ENCODE measurements around the gene SPAG4. TPM values are rescaled to one million over a fixed set of nuclear protein-coding genes. Genes with fewer than 3 reads are reported as not detected.

The SPAG4 gene
- total and polyA plus RNA-seq, 10 of the 15 experiments (the other 5 are each of a cell fraction or from before 2014, with no cell fraction given) = 0.90 to 12.5 (median 2.4) TPM

GRCh38 chr20:35611482-35611881 is 4.1 kb upstream of the SPAG4 start (continued):
- TF ChIP-seq TCF7 (IDR thresholded peaks at IDR 0.05; ENCODE audit: borderline replicate concordance) (peak; percentile 97), SKIL (IDR thresholded peaks at IDR 0.05; ENCODE audit: low read depth, poor library complexity, severe bottlenecking) (peak; percentile 32), NBN (IDR thresholded peaks at IDR 0.05) (peak; percentile 59; the same call in 1 of the 2 replicates), ZNF217 (IDR thresholded peaks at IDR 0.05) (peak; percentile 83), IRF4 (IDR thresholded peaks at IDR 0.05; ENCODE audit: low read depth, low read length) (no peak), CHD4 (IDR thresholded peaks at IDR 0.05) (peak; percentile 88; the same call in 1 of the 2 replicates), BCL3 (IDR thresholded peaks at IDR 0.05; ENCODE audit: borderline replicate concordance, insufficient read depth, low read depth, low read length, poor library complexity, severe bottlenecking) (no peak), KAT2A (conservative IDR thresholded peaks at IDR 0.05; ENCODE audit: control insufficient read depth, low read depth, low read length) (no peak), ZNF207 (IDR thresholded peaks at IDR 0.05; ENCODE audit: borderline replicate concordance) (no peak), TCF12 (IDR thresholded peaks at IDR 0.05; ENCODE audit: low read depth, low read length) (peak; percentile 89), FOXM1 (IDR thresholded peaks at IDR 0.05; ENCODE audit: low read depth, low read length) (no peak), PBX3 (IDR thresholded peaks at IDR 0.05; ENCODE audit: insufficient replicate concordance, low read depth, low read length) (no peak), POLR2AphosphoS5 (IDR thresholded peaks at IDR 0.05; ENCODE audit: low read length) (no peak), PML (IDR thresholded peaks at IDR 0.05; ENCODE audit: low read length) (no peak), IKZF2 (IDR thresholded peaks at IDR 0.05) (peak; percentile 24 to 45; a peak in 3 of 4 replicates), POU2F2 (IDR thresholded peaks at IDR 0.05; ENCODE audit: borderline replicate concordance, low read depth, low read length) (peak; percentile 92; the same call in 2 of the 3 replicates), ZSCAN29 (IDR thresholded peaks at IDR 0.05) (no peak), STAT3 (IDR thresholded peaks at IDR 0.05; ENCODE audit: low read depth, low read length) (no peak), MEF2A (IDR thresholded peaks at IDR 0.05; ENCODE audit: insufficient read depth, low read depth, low read length) (peak; percentile 82), CBX3 (IDR thresholded peaks at IDR 0.05; ENCODE audit: borderline replicate concordance, low read depth) (no peak), MYB (IDR thresholded peaks at IDR 0.05; ENCODE audit: borderline replicate concordance, low read depth, low read length) (no peak), MEF2B (IDR thresholded peaks at IDR 0.05; ENCODE audit: partially characterized antibody, poor library complexity, severe bottlenecking) (peak; percentile 62)
- TF ChIP-seq, protein P1, sequence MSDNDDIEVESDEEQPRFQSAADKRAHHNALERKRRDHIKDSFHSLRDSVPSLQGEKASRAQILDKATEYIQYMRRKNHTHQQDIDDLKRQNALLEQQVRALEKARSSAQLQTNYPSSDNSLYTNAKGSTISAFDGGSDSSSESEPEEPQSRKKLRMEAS (IDR thresholded peaks at IDR 0.05; ENCODE audit: low read depth, low read length) = no peak
- TF ChIP-seq, protein P2, sequence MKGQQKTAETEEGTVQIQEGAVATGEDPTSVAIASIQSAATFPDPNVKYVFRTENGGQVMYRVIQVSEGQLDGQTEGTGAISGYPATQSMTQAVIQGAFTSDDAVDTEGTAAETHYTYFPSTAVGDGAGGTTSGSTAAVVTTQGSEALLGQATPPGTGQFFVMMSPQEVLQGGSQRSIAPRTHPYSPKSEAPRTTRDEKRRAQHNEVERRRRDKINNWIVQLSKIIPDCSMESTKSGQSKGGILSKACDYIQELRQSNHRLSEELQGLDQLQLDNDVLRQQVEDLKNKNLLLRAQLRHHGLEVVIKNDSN (IDR thresholded peaks at IDR 0.05; ENCODE audit: borderline replicate concordance, extremely low read length, insufficient read depth, low read depth, low read length) = no peak
- TF ChIP-seq, protein P3, sequence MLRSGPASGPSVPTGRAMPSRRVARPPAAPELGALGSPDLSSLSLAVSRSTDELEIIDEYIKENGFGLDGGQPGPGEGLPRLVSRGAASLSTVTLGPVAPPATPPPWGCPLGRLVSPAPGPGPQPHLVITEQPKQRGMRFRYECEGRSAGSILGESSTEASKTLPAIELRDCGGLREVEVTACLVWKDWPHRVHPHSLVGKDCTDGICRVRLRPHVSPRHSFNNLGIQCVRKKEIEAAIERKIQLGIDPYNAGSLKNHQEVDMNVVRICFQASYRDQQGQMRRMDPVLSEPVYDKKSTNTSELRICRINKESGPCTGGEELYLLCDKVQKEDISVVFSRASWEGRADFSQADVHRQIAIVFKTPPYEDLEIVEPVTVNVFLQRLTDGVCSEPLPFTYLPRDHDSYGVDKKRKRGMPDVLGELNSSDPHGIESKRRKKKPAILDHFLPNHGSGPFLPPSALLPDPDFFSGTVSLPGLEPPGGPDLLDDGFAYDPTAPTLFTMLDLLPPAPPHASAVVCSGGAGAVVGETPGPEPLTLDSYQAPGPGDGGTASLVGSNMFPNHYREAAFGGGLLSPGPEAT (IDR thresholded peaks at IDR 0.05; ENCODE audit: low read depth) = no peak

Data from GM12878 (cell line).